GM21360 (cell line): ENCODE results near the gene HAUS8.

ENCODE experiments used
- ATAC-seq: cut with Tn5 transposase; IDR thresholded peaks from one replicate; pipeline ENCODE4 v1.9.1; 2021; ENCODE audit warnings: mild to moderate bottlenecking, moderate library complexity; ENCODE audit not compliant: unreplicated experiment

Gene HAUS8

GRCh38 chr19:17002455-17002854 lies 72.8 kb downstream of the HAUS8 start:
- no peak for ATAC-seq

GRCh38 chr19:17001603-17002183 lies 73.6 kb downstream of the HAUS8 start:
- ATAC-seq, result no peak
